Skeletal muscle tissue (tissue), 4 donors: ENCODE results near the gene MOV10. TPM values are rescaled to one million over a fixed set of nuclear protein-coding genes. Genes with fewer than 3 reads are reported as not detected.
A peak's percentile ranks its signal among the peaks of the same experiment; 100 is the strongest.

ENCODE experiments used
- H3K27ac ChIP-seq: one replicate; pipeline ENCODE4 v1.7.0; 2013; ENCODE audit warnings: mild to moderate bottlenecking, low read depth, low read length, inconsistent platforms
- H3K27me3 ChIP-seq, 3 donors: one replicate each; pipeline ENCODE4 v1.7.0; 2013; ENCODE audit warnings: low read length in 3 of 3; ENCODE audit not compliant: control insufficient read depth in 3 of 3, insufficient read depth in 3 of 3
- H3K36me3 ChIP-seq, 3 donors: one replicate each; pipeline ENCODE4 v1.7.0; 2013; ENCODE audit warnings: low read length in 3 of 3; ENCODE audit not compliant: control insufficient read depth in 3 of 3, insufficient read depth in 3 of 3
- H3K4me1 ChIP-seq, 3 donors: one replicate each; pipeline ENCODE4 v1.7.0; 2013; ENCODE audit warnings: low read length in 3 of 3, mild to moderate bottlenecking in 3 of 3; ENCODE audit not compliant: control insufficient read depth in 3 of 3, insufficient read depth in 3 of 3
- H3K4me3 ChIP-seq, 3 donors: one replicate each; pipeline ENCODE4 v1.7.0; 2013; ENCODE audit warnings: low read length in 3 of 3
- H3K9ac ChIP-seq, 3 donors: one replicate each; pipeline ENCODE4 v1.7.0; 2013; ENCODE audit warnings: low read length in 3 of 3, mild to moderate bottlenecking in 3 of 3, moderate library complexity in 2 of 3, low read depth in 1 of 3
- H3K9me3 ChIP-seq, 3 donors: one replicate each; pipeline ENCODE4 v1.7.0; 2013; ENCODE audit warnings: low read length in 3 of 3; ENCODE audit not compliant: control insufficient read depth in 3 of 3
- total RNA-seq: library from RNA; depleted of rRNA; stranded (reverse); fragments of >200 nt; gene quantifications from one replicate; pipeline ENCODE4 v1.2.3, GENCODE V29; 2014
- donor health status: Osteomylitis.

Gene MOV10
- total RNA-seq, 1 donor from 2014 or later: 27.7 TPM

GRCh38 chr1:112711041-112711440 is 36.6 kb downstream of the MOV10 start:
- Histone ChIP-seq H3K36me3 (peaks cover 25 to 33% (median 28%) of the 10 kb centered on the region in 3 donors), H3K9me3 (no peaks in the 10 kb centered on the region), H3K4me3 (no peak overlapping the region), H3K27ac (no peak overlapping the region), H3K9ac (peak overlapping the region in 1 of 3 donors; percentile 72), H3K27me3 (no peaks in the 10 kb centered on the region), H3K4me1 (peaks cover 31 to 56% (median 35%) of the 10 kb centered on the region in 3 donors)

- H3K36me3 ChIP-seq: peaks cover 25 to 33% (median 28%) of the 10 kb centered on the region in 3 donors
- H3K9me3 ChIP-seq: no peaks in the 10 kb centered on the region
- H3K4me3 ChIP-seq: no peak overlapping the region
- peak overlapping the region in 1 of 3 donors; percentile 72 for H3K9ac ChIP-seq
- H3K4me1 ChIP-seq: peaks cover 35 to 55% (median 37%) of the 10 kb centered on the region in 3 donors
- H3K27me3 ChIP-seq: no peaks in the 10 kb centered on the region
- no peak overlapping the region for H3K27ac ChIP-seq
Measured at GRCh38 chr1:112711670-112712069, 37.2 kb downstream of the MOV10 start.

- peak overlapping the region in 1 of 3 donors; percentile 72 for H3K9ac ChIP-seq
- H3K4me1 ChIP-seq: peaks cover 35 to 53% (median 37%) of the 10 kb centered on the region in 3 donors
- peaks cover 25 to 33% (median 28%) of the 10 kb centered on the region in 3 donors for H3K36me3 ChIP-seq
- H3K27me3 ChIP-seq: no peaks in the 10 kb centered on the region
- H3K4me3 ChIP-seq: no peak overlapping the region
- no peaks in the 10 kb centered on the region for H3K9me3 ChIP-seq
- no peak overlapping the region for H3K27ac ChIP-seq
Measured at GRCh38 chr1:112712191-112712590, 37.7 kb downstream of the MOV10 start.

GRCh38 chr1:112712701-112713128 is 38.3 kb downstream of the MOV10 start:
- Histone ChIP-seq H3K36me3 (peaks cover 25 to 33% (median 28%) of the 10 kb centered on the region in 3 donors), H3K9me3 (no peaks in the 10 kb centered on the region), H3K27me3 (no peaks in the 10 kb centered on the region), H3K4me1 (peaks cover 30 to 48% (median 33%) of the 10 kb centered on the region in 3 donors), H3K27ac (no peak overlapping the region), H3K4me3 (peak overlapping the region in 1 of 3 donors; percentile 13), H3K9ac (peak overlapping the region in 1 of 3 donors; percentile 96)

- peak overlapping the region; percentile 87 to 96 (median 93) for H3K9ac ChIP-seq
- peaks cover 29 to 45% (median 33%) of the 10 kb centered on the region in 3 donors for H3K4me1 ChIP-seq
- peaks cover 25 to 33% (median 28%) of the 10 kb centered on the region in 3 donors for H3K36me3 ChIP-seq
- H3K27ac ChIP-seq: peak overlapping the region; percentile 73
- H3K4me3 ChIP-seq: peak overlapping the region; percentile 82 to 91 (median 87)
- no peaks in the 10 kb centered on the region for H3K9me3 ChIP-seq
- no peaks in the 10 kb centered on the region for H3K27me3 ChIP-seq
Measured at GRCh38 chr1:112713466-112714312, 39.2 kb downstream of the MOV10 start.

GRCh38 chr1:112714313-112715263 is 40.1 kb downstream of the MOV10 start:
- Histone ChIP-seq H3K4me1 (peaks cover 29 to 49% (median 33%) of the 10 kb centered on the region in 3 donors), H3K27ac (peak overlapping the region; percentile 73), H3K4me3 (peak overlapping the region; percentile 82 to 91 (median 87)), H3K27me3 (peaks cover 0 to 5% (median 3%) of the 10 kb centered on the region in 3 donors), H3K9me3 (no peaks in the 10 kb centered on the region), H3K9ac (peak overlapping the region; percentile 87 to 96 (median 93)), H3K36me3 (peaks cover 19 to 30% (median 24%) of the 10 kb centered on the region in 3 donors)

- H3K36me3 ChIP-seq: peaks cover 11 to 22% (median 19%) of the 10 kb centered on the region in 3 donors
- H3K4me1 ChIP-seq: peaks cover 29 to 49% (median 33%) of the 10 kb centered on the region in 3 donors
- H3K9ac ChIP-seq: peak within 1 kb of the TSS; percentile 87 to 96 (median 93)
- peaks cover 0 to 8% (median 6%) of the 10 kb centered on the region in 3 donors for H3K27me3 ChIP-seq
- H3K27ac ChIP-seq: peak within 1 kb of the TSS; percentile 73
- peak within 1 kb of the TSS; percentile 83 to 91 (median 87) for H3K4me3 ChIP-seq
- H3K9me3 ChIP-seq: no peaks in the 10 kb centered on the region
Measured at GRCh38 chr1:112715264-112716053, 41.0 kb downstream of the MOV10 start, which contains the start of gene PPM1J. PPM1J (minus strand) TSS chr1:112715332; CDS start chr1:112715301, 31 bp downstream.

- peak overlapping the region; percentile 73 for H3K27ac ChIP-seq
- peak overlapping the region; percentile 71 to 85 (median 83) for H3K9ac ChIP-seq
- H3K4me1 ChIP-seq: peaks cover 29 to 49% (median 33%) of the 10 kb centered on the region in 3 donors
- peaks cover 9 to 15% (median 12%) of the 10 kb centered on the region in 3 donors for H3K36me3 ChIP-seq
- peaks cover 0 to 8% (median 6%) of the 10 kb centered on the region in 3 donors for H3K27me3 ChIP-seq
- peak overlapping the region; percentile 75 to 87 (median 83) for H3K4me3 ChIP-seq
- no peaks in the 10 kb centered on the region for H3K9me3 ChIP-seq
Measured at GRCh38 chr1:112716133-112716720, 41.8 kb downstream of the MOV10 start.
